Muscle layer of colon (tissue), 2 donors: Measurements from ENCODE around the gene ANKS1B.
"Not testable (repeated sequence)": the region's sequence is repeated elsewhere in the genome, so short reads cannot be mapped to it uniquely, and the experiment has no call there.

ENCODE experiments used
- H3K27ac ChIP-seq: one replicate; pipeline ENCODE4 v1.7.0; 2013; ENCODE audit warnings: low read depth, mild to moderate bottlenecking, low read length, moderate library complexity
- H3K27me3 ChIP-seq, 2 donors: one replicate each; pipeline ENCODE4 v1.7.0; 2013; ENCODE audit warnings: low read length in 2 of 2, mild to moderate bottlenecking in 2 of 2; ENCODE audit not compliant: insufficient read depth in 2 of 2, control insufficient read depth in 1 of 2
- H3K36me3 ChIP-seq: one replicate; pipeline ENCODE4 v1.7.0; 2013; ENCODE audit warnings: mild to moderate bottlenecking, low read length; ENCODE audit not compliant: insufficient read depth
- H3K4me1 ChIP-seq: one replicate; pipeline ENCODE4 v1.7.0; 2013; ENCODE audit warnings: mild to moderate bottlenecking, low read length; ENCODE audit not compliant: insufficient read depth
- H3K4me3 ChIP-seq, 2 donors: one replicate each; pipeline ENCODE4 v1.7.0; 2013; ENCODE audit warnings: low read length in 2 of 2, low read depth in 1 of 2, mild to moderate bottlenecking in 1 of 2, moderate library complexity in 1 of 2
- H3K9ac ChIP-seq: one replicate; pipeline ENCODE4 v1.7.0; 2013; ENCODE audit warnings: low read length
- H3K9me3 ChIP-seq: one replicate; pipeline ENCODE4 v1.7.0; 2013; ENCODE audit warnings: mild to moderate bottlenecking, low read length
- donor health status: abdominal sarcoma.
- donor health status: Adenocarcinoma of cecum.

ANKS1B gene

DNA sequence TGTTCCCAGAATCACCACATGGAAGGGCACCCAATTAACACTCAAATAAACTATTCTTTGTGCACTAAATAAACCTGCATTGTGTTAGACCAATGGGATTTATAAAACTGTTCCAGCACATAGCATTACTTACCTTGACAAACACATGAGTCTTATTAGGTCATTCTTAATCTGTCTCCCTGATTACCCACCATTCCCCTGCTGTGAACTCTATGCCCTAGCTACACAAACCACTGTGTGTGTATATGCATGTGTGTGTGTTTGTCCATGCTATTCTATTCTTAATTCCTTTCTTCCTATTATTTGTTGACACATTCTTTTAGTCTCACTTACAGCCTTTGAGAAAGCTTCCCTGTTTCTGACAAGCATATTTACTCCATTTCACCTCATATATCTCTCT, 640.8 kb downstream of the ANKS1B start:
- no peaks in the 10 kb centered on the region for H3K27me3 ChIP-seq
- no peaks in the 10 kb centered on the region for H3K36me3 ChIP-seq
- no peak overlapping the region for H3K27ac ChIP-seq
- no peaks in the 10 kb centered on the region for H3K9me3 ChIP-seq
- no peak overlapping the region for H3K4me3 ChIP-seq
- no peaks in the 10 kb centered on the region for H3K4me1 ChIP-seq
- no peak overlapping the region for H3K9ac ChIP-seq

DNA sequence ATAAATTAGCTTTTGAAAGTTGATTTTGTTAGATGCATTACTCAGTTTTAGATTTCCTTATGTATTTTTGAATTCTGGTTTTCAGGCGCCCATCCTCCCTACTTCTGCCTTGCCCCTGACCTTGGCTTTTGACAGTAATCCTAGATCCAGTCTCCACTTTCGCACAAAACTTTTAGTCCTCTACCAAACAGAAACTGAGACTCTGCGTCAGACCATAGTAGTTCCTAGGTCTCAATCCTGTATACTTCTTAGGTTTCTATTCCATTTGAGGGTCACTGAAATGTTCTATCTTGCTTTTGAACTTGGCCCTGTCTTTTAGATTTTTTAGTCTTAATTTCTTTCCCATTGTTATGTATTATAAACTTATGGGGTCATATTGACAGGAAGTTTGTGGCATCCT, 645.1 kb downstream of the ANKS1B start:
- H3K27ac ChIP-seq = no peak overlapping the region
- no peaks in the 10 kb centered on the region for H3K27me3 ChIP-seq
- H3K36me3 ChIP-seq = no peaks in the 10 kb centered on the region
- H3K9ac ChIP-seq = no peak overlapping the region
- no peaks in the 10 kb centered on the region for H3K9me3 ChIP-seq
- no peak overlapping the region for H3K4me3 ChIP-seq
- no peaks in the 10 kb centered on the region for H3K4me1 ChIP-seq

DNA sequence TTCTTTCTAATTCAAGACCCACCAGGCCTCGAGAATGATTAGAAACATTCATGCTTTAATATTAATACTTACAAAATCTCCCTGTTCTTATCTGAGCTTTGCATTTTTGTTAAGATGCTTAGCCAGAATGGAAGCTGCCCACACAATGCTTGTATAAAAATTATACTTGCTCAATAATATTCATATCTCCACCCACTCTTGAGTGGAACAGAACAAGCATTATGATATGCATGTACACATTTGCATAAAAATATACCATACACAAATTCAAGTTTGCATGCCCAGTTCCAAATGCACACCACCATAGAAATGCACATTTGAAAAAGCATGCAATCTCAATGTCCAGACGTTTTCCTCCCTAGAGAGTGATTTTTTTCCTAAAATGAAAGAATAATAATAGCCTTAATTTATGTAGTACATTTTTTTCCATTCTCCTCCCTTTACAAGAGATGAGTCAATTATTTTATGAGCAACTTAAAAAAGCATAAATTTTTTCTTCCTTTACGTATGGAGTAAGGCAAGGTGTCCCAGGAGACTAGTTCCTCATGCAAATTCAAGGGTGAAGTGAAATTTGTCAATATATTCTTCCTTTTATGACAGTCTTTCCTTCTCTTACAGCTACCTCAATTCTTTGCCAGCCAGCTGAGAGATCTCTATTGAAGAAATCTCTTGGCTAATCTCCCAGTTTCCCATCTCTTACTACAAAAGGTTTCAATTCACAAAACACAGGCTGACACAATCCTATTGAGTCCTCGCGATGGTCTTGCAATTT, 650.3 kb downstream of the ANKS1B start:
- Histone ChIP-seq H3K4me3 (no peak overlapping the region), H3K27me3 (no peaks in the 10 kb centered on the region), H3K36me3 (no peaks in the 10 kb centered on the region), H3K9ac (no peak overlapping the region), H3K9me3 (no peaks in the 10 kb centered on the region), H3K4me1 (no peaks in the 10 kb centered on the region), H3K27ac (no peak overlapping the region)

DNA sequence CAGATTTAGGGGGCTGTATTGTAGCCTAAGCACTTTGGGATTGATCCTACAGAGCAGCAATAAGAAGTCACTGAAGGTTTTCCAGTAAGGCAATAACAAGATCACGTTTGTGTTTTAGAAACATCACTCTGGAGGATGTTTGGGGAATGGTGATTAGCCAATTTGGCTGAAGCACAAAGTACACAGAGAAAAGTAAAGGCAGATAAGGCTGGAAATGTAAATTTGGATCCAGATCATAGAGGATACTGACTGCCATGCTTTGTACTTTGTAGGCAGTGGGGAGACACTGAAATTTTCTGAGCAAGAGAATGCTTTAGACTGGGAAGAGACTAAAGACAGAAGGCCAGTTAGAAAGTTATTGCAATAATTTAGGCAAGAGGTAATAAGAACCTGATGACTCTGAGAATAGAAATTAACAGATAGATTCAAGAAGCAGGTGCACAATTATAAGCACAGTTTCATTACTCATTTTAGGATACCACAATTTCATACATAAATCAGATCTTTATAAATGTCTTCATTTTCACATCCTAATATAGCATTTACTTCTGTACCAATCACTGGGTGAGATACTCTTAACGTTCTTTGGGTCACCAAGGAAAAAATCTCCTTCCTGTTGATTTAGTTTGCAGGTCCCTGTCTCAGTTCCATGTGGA, 651.7 kb downstream of the ANKS1B start:
- Histone ChIP-seq H3K4me1 (no peaks in the 10 kb centered on the region), H3K9me3 (no peaks in the 10 kb centered on the region), H3K27ac (no peak overlapping the region)

DNA sequence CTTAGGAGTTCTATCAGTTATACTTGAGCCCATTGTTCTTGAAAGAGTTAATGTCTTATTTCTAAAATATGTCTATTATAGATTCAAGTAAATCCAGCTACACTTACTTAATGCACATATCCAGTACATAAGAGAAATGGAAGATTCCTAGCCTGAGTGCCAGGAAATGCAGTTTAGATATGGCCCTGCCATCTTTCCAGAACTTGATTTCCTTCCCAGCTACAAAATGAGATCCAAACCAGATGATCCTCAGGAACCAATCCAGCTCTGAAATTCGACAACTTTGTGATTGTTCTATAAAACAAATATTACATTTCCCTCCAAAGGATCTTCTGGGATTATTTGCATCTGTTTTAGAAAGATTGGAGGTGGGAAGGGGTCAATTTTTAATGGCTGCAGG, 654.5 kb downstream of the ANKS1B start:
- H3K9ac ChIP-seq = no peak overlapping the region
- H3K27me3 ChIP-seq = no peaks in the 10 kb centered on the region
- H3K9me3 ChIP-seq = no peaks in the 10 kb centered on the region
- no peaks in the 10 kb centered on the region for H3K4me1 ChIP-seq
- H3K36me3 ChIP-seq = no peaks in the 10 kb centered on the region
- no peak overlapping the region for H3K27ac ChIP-seq
- H3K4me3 ChIP-seq = no peak overlapping the region

More for the DNA sequence above, 651.7 kb downstream of the ANKS1B start:
- no peak overlapping the region for H3K9ac ChIP-seq
- no peaks in the 10 kb centered on the region for H3K36me3 ChIP-seq
- H3K4me3 ChIP-seq = no peak overlapping the region
- no peaks in the 10 kb centered on the region for H3K27me3 ChIP-seq

DNA sequence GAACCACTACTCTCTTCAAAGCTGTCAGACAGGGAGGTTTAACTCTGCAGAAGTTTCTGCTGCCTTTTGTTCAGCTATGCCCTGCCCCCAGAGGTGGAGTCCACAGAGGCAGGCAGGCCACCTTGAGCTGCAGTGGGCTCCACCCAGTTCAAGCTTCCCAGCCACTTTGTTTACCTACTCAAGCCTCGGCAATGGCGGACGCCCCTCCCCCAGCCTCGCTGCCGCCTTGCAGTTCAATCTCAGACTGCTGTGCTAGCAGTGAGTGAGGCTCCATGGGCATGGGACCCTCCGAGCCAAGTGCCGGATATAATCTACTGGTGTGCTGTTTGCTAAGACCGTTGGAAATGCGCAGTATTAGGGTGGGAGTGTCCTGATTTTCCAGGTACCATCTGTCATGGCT, 663.5 kb downstream of the ANKS1B start:
- not testable (repeated sequence) for H3K4me3 ChIP-seq, H3K27me3 ChIP-seq, H3K36me3 ChIP-seq, H3K9me3 ChIP-seq, H3K9ac ChIP-seq, H3K27ac ChIP-seq, H3K4me1 ChIP-seq

DNA sequence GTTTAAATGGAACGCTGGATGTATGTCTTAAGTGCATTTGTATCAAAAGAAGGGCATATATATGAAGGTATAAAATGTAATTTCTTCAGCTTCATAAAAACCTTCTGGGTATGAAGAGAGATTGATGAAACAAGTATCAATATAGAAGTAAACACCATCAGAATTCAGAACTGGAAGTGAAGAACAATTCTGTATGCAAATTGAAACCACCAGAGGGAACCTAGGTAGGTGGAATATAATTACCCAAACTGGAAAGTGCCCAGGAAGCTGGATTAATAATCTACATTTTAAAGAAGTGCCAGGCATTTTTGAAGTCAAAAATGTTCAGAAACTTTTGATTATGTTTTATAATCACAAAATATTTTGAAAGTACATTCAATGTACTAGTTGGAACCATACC, 673.4 kb downstream of the ANKS1B start:
- Histone ChIP-seq H3K36me3 (no peaks in the 10 kb centered on the region), H3K27ac (no peak overlapping the region), H3K4me3 (no peak overlapping the region), H3K9me3 (no peaks in the 10 kb centered on the region), H3K4me1 (no peaks in the 10 kb centered on the region), H3K9ac (no peak overlapping the region), H3K27me3 (no peaks in the 10 kb centered on the region)

DNA sequence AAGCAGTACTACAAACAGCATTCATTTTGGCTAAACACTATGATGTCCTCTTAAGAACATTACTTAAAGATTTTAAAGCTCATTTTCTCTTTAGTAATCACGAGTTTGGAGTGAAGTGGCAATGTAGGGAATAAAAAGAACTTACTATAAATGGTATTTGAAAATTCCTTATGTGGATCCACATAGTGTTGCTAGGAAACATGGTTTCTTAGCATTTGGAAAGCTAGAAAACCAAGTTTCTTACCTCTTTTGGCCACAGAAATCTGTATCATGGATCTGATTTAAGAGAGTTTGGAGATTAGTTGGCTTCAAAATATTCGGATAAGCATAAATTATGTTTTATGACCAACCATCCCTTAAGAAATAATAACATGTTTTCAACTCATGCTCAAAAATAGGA, 674.9 kb downstream of the ANKS1B start:
- Histone ChIP-seq H3K36me3 (no peaks in the 10 kb centered on the region), H3K9ac (no peak overlapping the region), H3K9me3 (no peaks in the 10 kb centered on the region), H3K27ac (no peak overlapping the region), H3K4me1 (no peaks in the 10 kb centered on the region), H3K4me3 (no peak overlapping the region), H3K27me3 (no peaks in the 10 kb centered on the region)

DNA sequence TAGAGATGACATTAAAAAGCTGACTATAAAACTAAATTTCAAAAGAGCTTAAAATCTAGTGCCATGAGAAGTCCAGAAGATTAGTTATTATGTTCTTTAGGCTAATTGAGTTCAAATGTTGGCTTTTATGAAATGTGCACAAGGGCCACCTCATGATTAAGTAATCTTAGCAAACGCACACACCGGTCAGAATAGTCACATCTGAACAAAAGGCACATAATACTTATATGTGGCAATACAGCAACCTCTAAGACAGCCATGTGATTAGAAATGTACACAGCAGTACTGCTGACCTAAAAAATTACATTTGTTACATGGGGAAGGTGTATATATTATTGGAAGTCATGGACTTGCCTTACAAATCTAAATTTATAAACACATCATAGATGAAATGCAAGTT, 681.9 kb downstream of the ANKS1B start:
- H3K27me3 ChIP-seq = no peaks in the 10 kb centered on the region
- H3K27ac ChIP-seq = no peak overlapping the region
- H3K4me1 ChIP-seq = no peaks in the 10 kb centered on the region
- no peak overlapping the region for H3K4me3 ChIP-seq
- H3K36me3 ChIP-seq = no peaks in the 10 kb centered on the region
- H3K9me3 ChIP-seq = no peaks in the 10 kb centered on the region
- H3K9ac ChIP-seq = no peak overlapping the region

DNA sequence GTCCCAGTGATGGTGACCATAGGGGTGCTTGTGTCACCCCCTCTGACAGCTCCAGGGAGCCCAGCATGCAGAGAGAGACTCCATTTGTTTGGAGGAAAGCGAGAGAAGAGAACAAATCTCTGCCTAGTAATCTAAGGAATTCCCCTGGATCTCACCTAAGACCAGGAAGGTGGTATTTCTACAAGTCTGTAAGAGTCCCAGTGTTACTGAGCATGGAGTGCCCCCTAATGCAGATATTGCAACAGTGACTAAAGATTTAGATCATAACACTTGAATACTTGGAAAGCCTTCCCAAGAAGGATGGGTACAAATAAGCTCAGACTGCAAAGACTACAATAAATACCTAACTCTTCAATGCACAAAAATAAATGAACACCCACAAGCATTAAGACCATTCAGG, 697.6 kb downstream of the ANKS1B start:
- Histone ChIP-seq H3K9me3 (no peaks in the 10 kb centered on the region), H3K4me3 (no peak overlapping the region), H3K27ac (no peak overlapping the region), H3K9ac (no peak overlapping the region), H3K27me3 (no peaks in the 10 kb centered on the region), H3K36me3 (no peaks in the 10 kb centered on the region), H3K4me1 (no peaks in the 10 kb centered on the region)

DNA sequence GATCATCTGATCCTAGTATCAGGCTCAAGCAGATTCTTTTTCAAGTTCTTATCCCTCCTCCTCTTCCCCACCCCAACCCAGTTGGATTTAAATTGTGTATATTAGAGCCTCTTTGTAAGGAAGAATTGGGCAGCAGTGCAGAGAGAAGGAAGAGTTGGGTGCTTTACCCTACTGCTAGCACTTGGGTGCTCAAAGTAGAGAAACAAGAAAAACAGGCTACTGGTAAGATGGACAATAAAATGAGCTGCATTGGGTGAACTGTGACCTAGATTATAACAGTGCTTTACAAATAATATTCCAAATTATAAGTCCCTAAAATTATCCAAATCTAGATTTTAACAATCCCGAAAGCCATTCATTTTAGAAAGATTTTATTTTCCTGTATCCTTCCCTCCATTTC, 700.6 kb downstream of the ANKS1B start:
- Histone ChIP-seq H3K27me3 (no peaks in the 10 kb centered on the region), H3K9ac (no peak overlapping the region), H3K27ac (no peak overlapping the region), H3K4me3 (no peak overlapping the region), H3K36me3 (no peaks in the 10 kb centered on the region), H3K9me3 (no peaks in the 10 kb centered on the region), H3K4me1 (no peaks in the 10 kb centered on the region)

DNA sequence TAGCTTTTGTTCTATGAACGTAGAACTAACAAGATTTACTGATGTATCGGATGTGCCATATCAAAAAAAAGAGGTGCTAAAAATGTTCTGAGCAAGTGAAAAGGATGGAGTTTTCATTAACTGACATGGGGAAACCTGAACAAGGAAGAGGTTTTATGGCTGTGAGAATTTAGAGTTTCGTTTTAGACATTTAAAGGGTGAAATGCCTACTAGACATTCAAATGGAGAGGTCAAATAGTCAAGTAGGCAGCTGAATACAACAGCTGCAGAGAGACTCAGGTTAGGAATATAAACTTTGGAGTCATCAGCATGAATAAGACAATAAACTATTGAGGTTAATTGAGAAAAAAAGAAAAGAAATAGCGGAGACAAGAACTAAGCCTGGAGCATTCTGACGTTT, 702.1 kb downstream of the ANKS1B start:
- Histone ChIP-seq H3K4me1 (no peaks in the 10 kb centered on the region), H3K27me3 (no peaks in the 10 kb centered on the region), H3K27ac (no peak overlapping the region), H3K4me3 (no peak overlapping the region), H3K9me3 (no peaks in the 10 kb centered on the region), H3K9ac (no peak overlapping the region), H3K36me3 (no peaks in the 10 kb centered on the region)
